ENCODE measurements around the gene CSTF2.

Gene CSTF2

DNA sequence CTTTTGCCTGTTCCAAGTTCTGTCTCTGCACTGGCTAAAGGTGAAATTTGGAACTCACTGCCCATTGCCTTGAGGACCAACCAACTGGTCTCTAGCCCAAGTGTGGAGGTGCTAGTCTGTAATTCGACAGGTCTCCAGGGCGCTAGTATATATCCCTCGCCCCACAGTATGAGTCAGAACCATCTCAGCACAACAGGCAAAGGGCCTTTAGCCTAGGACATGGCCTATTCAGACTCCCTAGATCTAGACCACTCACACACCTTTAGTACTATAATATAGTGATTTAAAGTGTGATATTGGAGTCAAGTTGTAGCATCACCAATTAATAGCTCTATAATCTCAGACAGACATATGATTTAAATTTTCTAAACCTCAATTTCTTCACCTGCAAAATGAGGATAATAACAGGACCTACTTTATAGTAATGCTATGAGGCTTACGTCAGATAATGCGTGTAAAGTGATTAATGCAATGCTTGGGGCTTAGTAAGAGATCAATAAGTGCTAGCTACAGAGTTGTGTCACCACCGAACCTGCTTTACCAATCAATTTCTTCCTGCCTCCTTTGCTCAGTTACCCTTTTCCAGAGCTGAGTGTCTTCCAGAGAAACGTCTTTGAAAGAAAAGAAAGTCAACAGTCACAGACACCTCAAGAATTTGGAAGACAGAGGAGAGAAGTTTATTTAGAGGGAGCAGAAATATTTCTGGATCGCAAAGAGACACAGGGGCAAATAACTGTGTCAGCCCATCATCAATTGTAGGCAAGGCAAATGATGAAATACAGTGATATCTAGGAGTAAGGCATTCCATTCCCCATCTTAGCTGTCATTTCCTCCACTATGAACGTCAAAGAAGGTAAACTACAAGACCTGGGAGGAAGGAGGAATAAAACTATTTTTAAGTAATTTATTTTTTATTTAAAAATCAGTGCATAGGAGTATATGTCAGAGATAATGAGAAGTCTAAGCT lies 51.7 kb downstream of the CSTF2 start:
- DNase-seq = no peak

DNA sequence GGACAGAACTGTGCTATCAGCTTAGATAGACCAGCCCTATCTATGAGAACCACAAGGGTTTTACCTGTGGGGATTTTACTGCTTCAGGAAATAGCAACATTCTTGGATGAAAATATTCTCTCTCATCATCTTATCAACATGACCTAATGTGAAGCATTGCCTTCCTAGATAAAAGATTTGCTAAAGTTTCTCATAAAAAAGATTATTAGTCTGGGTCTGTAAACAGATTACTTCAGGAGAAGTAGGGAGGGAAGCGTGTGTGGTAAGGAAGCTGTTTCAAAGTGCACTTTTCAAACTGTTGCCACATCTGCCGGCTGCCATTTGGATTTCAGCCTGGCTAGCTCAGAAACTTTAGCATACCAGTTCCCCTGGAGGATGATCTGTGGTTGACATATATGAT lies 54.1 kb downstream of the CSTF2 start, which contains the start of gene NOX1:
Gene NOX1, minus strand, starts transcription at position 35 of the 400 bp plus-strand sequence. CDS start 220 bp downstream, outside the sequence.
- DNase-seq = no peak

DNA sequence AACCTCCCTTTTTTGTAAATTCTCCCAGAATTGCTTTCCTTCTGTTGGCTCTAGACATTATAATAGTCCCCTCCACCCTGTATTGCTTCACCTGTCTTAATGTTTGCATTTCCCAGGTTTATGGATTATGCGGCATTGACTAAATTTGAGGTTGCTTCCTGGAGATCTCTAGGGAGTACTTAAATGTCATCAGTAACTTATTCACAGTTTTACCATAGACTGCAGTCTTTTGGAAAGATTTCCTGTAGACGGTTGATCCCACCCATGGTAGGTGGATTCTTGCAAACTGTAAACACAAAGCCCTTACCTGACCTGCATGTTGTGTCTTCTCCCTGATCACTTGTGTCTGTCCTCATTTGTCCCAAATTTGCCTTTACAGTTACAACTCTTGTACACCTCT lies 60.2 kb downstream of the CSTF2 start:
- DNase-seq = no peak

DNA sequence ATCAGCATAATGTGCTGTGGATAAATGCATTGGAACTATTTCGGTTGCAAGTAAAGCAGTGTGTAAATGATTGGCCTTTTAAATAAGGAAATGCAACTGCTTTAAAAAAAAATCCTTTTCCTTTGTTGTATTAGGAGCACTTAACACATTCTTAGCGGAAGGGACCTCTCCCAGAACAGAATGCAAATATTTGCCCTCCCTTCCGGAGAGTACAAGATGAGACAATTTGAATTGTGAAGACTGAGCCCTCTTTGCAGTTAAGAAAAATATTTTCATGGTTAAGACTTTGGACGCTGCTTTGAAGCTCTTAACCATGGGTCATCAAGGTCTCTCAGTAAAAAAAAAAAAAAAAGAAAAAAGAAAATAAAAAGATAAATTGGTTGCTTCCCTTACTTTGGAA lies 63.5 kb downstream of the CSTF2 start:
- no peak for DNase-seq
